ENCODE measurements around the gene SNX25. TPM values are rescaled to one million over a fixed set of nuclear protein-coding genes. Genes with fewer than 3 reads are reported as not detected.

The SNX25 gene
- total and polyA plus RNA-seq, 2 of the 13 experiments (the other 11 are each of a cell fraction or from before 2014, with no cell fraction given), result 23.4 to 23.5 TPM

- 0 out of 2 replicates have a peak, but pooled peaks have one; percentile 41 for TF ChIP-seq ATF2 (CRISPR knock-in tag; IDR thresholded peaks at IDR 0.05)
- TF ChIP-seq HDAC2 (CRISPR knock-in tag; IDR thresholded peaks at IDR 0.05), result peak; percentile 61; the same call in 1 of the 2 replicates
- peak; percentile 46; the same call in 1 of the 2 replicates for TF ChIP-seq FOXA1 (IDR thresholded peaks at IDR 0.05)
- TF ChIP-seq FOXA1 (CRISPR knock-in tag; IDR thresholded peaks at IDR 0.05), result peak; percentile 92
- peak; percentile 75; the same call in 1 of the 2 replicates for TF ChIP-seq FOXJ3 (CRISPR knock-in tag; IDR thresholded peaks at IDR 0.05; ENCODE audit: borderline replicate concordance)
- TF ChIP-seq YEATS2 (CRISPR knock-in tag; IDR thresholded peaks at IDR 0.05; ENCODE audit: borderline replicate concordance), result 0 out of 2 replicates have a peak, but pooled peaks have one; percentile 42
- 0 out of 2 replicates have a peak, but pooled peaks have one; percentile 21 for TF ChIP-seq ZFX (CRISPR knock-in tag; IDR thresholded peaks at IDR 0.05; ENCODE audit: low read depth)
- TF ChIP-seq SOX5 (CRISPR knock-in tag; IDR thresholded peaks at IDR 0.05; ENCODE audit: borderline replicate concordance), result peak; percentile 38; the same call in 1 of the 2 replicates
- peak; percentile 60; the same call in 1 of the 2 replicates for TF ChIP-seq BCL6 (CRISPR knock-in tag; IDR thresholded peaks at IDR 0.05)
- TF ChIP-seq ZNF33B (CRISPR knock-in tag; IDR thresholded peaks at IDR 0.05), result no peak
- no peak for TF ChIP-seq ZNF362 (CRISPR knock-in tag; IDR thresholded peaks at IDR 0.05; ENCODE audit: borderline replicate concordance)
- 0 out of 2 replicates have a peak, but pooled peaks have one; percentile 21 for TF ChIP-seq ZNF317 (CRISPR knock-in tag; IDR thresholded peaks at IDR 0.05)
- TF ChIP-seq ZBTB37 (CRISPR knock-in tag; IDR thresholded peaks at IDR 0.05), result peak; percentile 90; the same call in 1 of the 2 replicates
- peak; percentile 63 for TF ChIP-seq ISL2 (CRISPR knock-in tag; IDR thresholded peaks at IDR 0.05)
- TF ChIP-seq HOMEZ (CRISPR knock-in tag; IDR thresholded peaks at IDR 0.05; ENCODE audit: low read depth), result peak; percentile 74; the same call in 1 of the 2 replicates
- TF ChIP-seq HMG20A (CRISPR knock-in tag; IDR thresholded peaks at IDR 0.05; ENCODE audit: borderline replicate concordance), result peak; percentile 69
- no peak for TF ChIP-seq CBFB (CRISPR knock-in tag; IDR thresholded peaks at IDR 0.05)
- peak; percentile 71 for TF ChIP-seq CBX5 (CRISPR knock-in tag; IDR thresholded peaks at IDR 0.05; ENCODE audit: borderline replicate concordance)
- TF ChIP-seq NFE2L2 (IDR thresholded peaks at IDR 0.05; ENCODE audit: low read length), result no peak
- no peak for TF ChIP-seq ZXDC (CRISPR knock-in tag; IDR thresholded peaks at IDR 0.05)
- no peak for TF ChIP-seq IRF1 (CRISPR knock-in tag; IDR thresholded peaks at IDR 0.05; ENCODE audit: low read depth)
- peak; percentile 51; the same call in 1 of the 2 replicates for TF ChIP-seq THAP11 (CRISPR knock-in tag; IDR thresholded peaks at IDR 0.05)
- TF ChIP-seq SAP130 (CRISPR knock-in tag; IDR thresholded peaks at IDR 0.05; ENCODE audit: low read depth), result peak; percentile 42; the same call in 1 of the 2 replicates
These were observed 170.9 kb downstream of the SNX25 start (continued) for GRCh38 chr4:185380320-185380719.
